NCI-H2196 (cell line): ENCODE data around the gene ERCC3.
"Not testable (repeated sequence)": the region's sequence is repeated elsewhere in the genome, so short reads cannot be mapped to it uniquely, and the experiment has no call there.

Experiments
- DNase-seq: peaks from one replicate; lab custom pipeline; 2025; ENCODE audit not compliant: unreplicated experiment; lab: John Stamatoyannopoulos, UW

The ERCC3 gene

GRCh38 chr2:127227264-127227660, 66.7 kb downstream of the ERCC3 start:
- DNase-seq: not testable (repeated sequence)

- peak; percentile 75 for DNase-seq
These were observed 67.3 kb downstream of the ERCC3 start for GRCh38 chr2:127226520-127227263.

GRCh38 chr2:127226132-127226519, 67.8 kb downstream of the ERCC3 start:
- no peak for DNase-seq

- DNase-seq: no peak
These were observed 68.6 kb downstream of the ERCC3 start for GRCh38 chr2:127225186-127225960.

GRCh38 chr2:127224135-127224534, 69.8 kb downstream of the ERCC3 start:
- not testable (repeated sequence) for DNase-seq

- no peak for DNase-seq
These were observed 73.0 kb downstream of the ERCC3 start for GRCh38 chr2:127220768-127221527.

DNA sequence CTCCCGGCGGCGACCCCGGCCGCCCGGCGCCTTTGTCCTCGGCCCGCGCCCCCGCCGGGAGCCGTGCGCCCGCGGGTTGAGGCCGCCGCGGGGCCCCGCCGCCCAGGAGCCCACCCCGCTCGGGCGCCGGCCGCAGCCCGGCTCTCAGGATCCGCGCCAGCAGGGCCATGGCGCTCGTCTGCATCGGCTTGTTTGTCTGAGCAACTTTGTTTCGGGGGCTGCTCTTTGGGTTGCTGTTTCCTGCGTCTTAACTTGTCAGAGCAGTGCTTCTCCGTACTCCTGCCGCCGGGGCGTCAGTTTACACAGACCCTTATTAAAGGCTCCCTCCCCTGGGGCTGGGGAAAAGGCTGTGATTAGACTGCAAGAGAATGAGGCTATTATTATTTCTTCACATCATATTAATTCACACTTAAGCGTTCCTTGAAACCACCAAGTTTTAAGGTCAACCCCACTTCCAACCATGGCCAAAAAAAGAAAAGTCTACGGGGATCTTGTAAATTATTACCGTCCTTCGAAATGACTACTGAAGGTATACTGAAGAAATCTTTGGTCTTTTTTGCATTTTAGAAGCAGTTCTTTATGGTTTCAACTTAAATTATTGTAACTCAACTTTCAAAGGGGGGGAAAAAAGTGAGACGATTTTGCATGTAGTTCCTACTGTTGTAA, 73.7 kb downstream of the ERCC3 start, which contains the start of gene CYP27C1:
Gene CYP27C1, minus strand, starts transcription at position 198 of the 666 bp plus-strand sequence. Its CDS starts 29 bp downstream, at position 169.
- DNase-seq: no peak

- DNase-seq: no peak
These were observed 74.5 kb downstream of the ERCC3 start for GRCh38 chr2:127219171-127220070.

DNA sequence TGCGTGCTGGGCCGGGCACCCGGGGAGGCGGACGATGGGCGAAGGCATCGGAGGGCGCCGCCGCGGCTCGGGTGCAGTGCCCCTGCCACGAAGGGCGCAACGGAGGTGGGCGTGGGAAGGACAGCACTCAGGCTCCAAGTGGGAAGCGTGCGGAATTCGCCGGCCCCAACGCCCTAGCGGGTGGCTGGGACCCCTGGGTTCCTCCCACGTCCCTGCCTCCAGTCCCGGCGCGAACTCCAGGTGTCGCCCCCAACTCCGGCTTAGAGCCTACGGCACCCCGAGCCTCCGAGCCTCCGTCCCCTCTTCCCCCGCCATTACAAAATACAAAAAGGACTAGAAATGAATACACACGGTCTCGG, 75.2 kb downstream of the ERCC3 start:
- DNase-seq: no peak

GRCh38 chr2:127217470-127218325, 76.2 kb downstream of the ERCC3 start:
- DNase-seq: no peak

GRCh38 chr2:127216593-127216992, 77.4 kb downstream of the ERCC3 start:
- no peak for DNase-seq

GRCh38 chr2:127216095-127216494, 77.8 kb downstream of the ERCC3 start:
- DNase-seq: no peak

DNA sequence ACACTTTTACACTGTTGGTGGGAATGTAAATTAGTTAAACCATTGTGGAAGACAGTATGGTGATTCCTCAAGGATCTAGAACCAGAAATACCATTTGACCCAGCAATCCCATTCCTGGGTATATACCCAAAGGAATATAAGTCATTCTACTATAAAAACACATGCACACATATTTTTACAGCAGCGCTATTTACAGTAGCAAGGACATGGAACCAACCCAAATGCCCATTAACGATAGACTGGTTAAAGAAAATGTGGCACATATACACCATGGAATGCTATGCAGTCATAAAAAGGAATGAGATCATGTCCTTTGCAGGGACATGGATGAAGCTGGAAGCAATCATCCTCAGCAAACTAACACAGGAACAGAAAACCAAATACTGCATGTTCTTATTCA, 79.7 kb downstream of the ERCC3 start:
- not testable (repeated sequence) for DNase-seq

GRCh38 chr2:127208313-127208712, 85.6 kb downstream of the ERCC3 start:
- DNase-seq: peak; percentile 87
